Measurements from ENCODE around the gene SHH. TPM values are rescaled to one million over a fixed set of nuclear protein-coding genes. Genes with fewer than 3 reads are reported as not detected.

SHH gene
- total RNA-seq, 8 experiments from 2014 or later: under 0.01 to 28.2 (median 0.14) TPM; not detected in 2

GRCh38 chr7:155762036-155762435 lies 50.2 kb downstream of the SHH start:
- no peak overlapping the region for H3K27ac ChIP-seq
- H3K4me3 ChIP-seq: no peak overlapping the region
- ATAC-seq (replicated peaks in 6 of 8): peak in 1 of 8 experiments; percentile 12
- 67 to 93% (median 85%) methylated on average over 1 to 4 of the region's 4 CpGs; no CpG with 5 or more reads in 4 of the 10 experiments for WGBS, 10 experiments
- no peaks in the 10 kb centered on the region for H3K4me1 ChIP-seq (replicated peaks in 1 of 2)
- in situ Hi-C loops (cut with MboI; ENCODE audit: low pct_unique_long_range_greater_than_20kb in 2 of 9, low sequenced_read_pairs in 9 of 9, unreplicated experiment in 9 of 9): loop anchor here in 3 of 9 experiments (10.0 to 25.0 kb wide), 4 partner anchors 167 to 825 kb away; no protein-coding TSS in a partner anchor

- in situ Hi-C loops (cut with MboI; ENCODE audit: low pct_unique_long_range_greater_than_20kb in 2 of 9, low sequenced_read_pairs in 9 of 9, unreplicated experiment in 9 of 9): loop anchor here in 3 of 9 experiments (10.0 to 25.0 kb wide), 4 partner anchors 166 to 824 kb away; no protein-coding TSS in a partner anchor
- ATAC-seq (replicated peaks in 6 of 8): no peak
- H3K4me1 ChIP-seq (replicated peaks in 1 of 2): no peaks in the 10 kb centered on the region
- no peak overlapping the region for H3K4me3 ChIP-seq
- 87 to 100% (median 97%) methylated on average over 2 to 5 of the region's 5 CpGs for WGBS, 10 experiments
- H3K27ac ChIP-seq: no peak overlapping the region
These were observed 51.1 kb downstream of the SHH start for GRCh38 chr7:155761162-155761561.

- no peak overlapping the region for H3K4me3 ChIP-seq
- ATAC-seq (replicated peaks in 6 of 8): no peak
- H3K4me1 ChIP-seq (replicated peaks in 1 of 2): no peaks in the 10 kb centered on the region
- in situ Hi-C loops (cut with MboI; ENCODE audit: low pct_unique_long_range_greater_than_20kb in 2 of 9, low sequenced_read_pairs in 9 of 9, unreplicated experiment in 9 of 9): loop anchor here in 3 of 9 experiments (10.0 to 25.0 kb wide), 4 partner anchors 165 to 823 kb away; no protein-coding TSS in a partner anchor
- WGBS, 10 experiments: 93 to 100% (median 99%) methylated on average over 1 to 9 of the region's 9 CpGs
- no peak overlapping the region for H3K27ac ChIP-seq
These were observed 52.4 kb downstream of the SHH start for GRCh38 chr7:155759740-155760430.

- Histone ChIP-seq H3K27ac (no peak overlapping the region), H3K4me3 (no peak overlapping the region), H3K4me1 (replicated peaks in 1 of 2) (no peaks in the 10 kb centered on the region)
- in situ Hi-C loops (cut with MboI; ENCODE audit: low pct_unique_long_range_greater_than_20kb in 2 of 9, low sequenced_read_pairs in 9 of 9, unreplicated experiment in 9 of 9): loop anchor here in 3 of 9 experiments (25.0 kb wide), 3 partner anchors 346 to 821 kb away; no protein-coding TSS in a partner anchor
- 53 to 100% (median 85%) methylated on average over 2 to 5 of the region's 10 CpGs; no CpG with 5 or more reads in 1 of the 10 experiments for WGBS, 10 experiments
- ATAC-seq (replicated peaks in 6 of 8): no peak
These were observed 53.9 kb downstream of the SHH start for GRCh38 chr7:155758348-155758747.

DNA sequence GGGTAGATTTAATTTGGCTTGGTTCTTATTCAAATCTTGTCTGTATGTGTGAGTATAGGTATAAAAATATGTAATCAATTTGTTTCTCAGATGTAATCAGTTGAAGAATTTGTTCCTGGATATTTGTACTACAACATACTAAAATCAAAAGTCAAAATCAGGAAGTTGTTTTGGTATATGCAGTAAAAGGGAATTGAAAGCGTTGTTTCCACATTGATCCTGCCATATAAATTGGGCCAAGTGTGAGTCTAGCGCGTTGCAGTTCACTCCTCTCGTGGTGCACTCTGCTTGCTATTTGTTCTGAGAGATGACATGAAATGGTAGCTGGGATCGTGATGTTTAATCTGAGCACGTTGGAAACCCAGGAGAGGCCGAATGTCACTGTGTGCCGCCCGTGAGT lies 55.9 kb downstream of the SHH start:
- Histone ChIP-seq H3K27ac (no peak overlapping the region), H3K4me1 (replicated peaks in 1 of 2) (no peaks in the 10 kb centered on the region), H3K4me3 (no peak overlapping the region)
- no peak for ATAC-seq (replicated peaks in 6 of 8)
- in situ Hi-C loops (cut with MboI; ENCODE audit: low pct_unique_long_range_greater_than_20kb in 2 of 9, low sequenced_read_pairs in 9 of 9, unreplicated experiment in 9 of 9): loop anchor here in 3 of 9 experiments (25.0 kb wide), 3 partner anchors 344 to 819 kb away; no protein-coding TSS in a partner anchor
- 80 to 100% (median 98%) methylated on average over 1 to 9 of the region's 9 CpGs for WGBS, 10 experiments

- no peaks in the 10 kb centered on the region for H3K4me1 ChIP-seq (replicated peaks in 1 of 2)
- no peak overlapping the region for H3K4me3 ChIP-seq
- in situ Hi-C loops (cut with MboI; ENCODE audit: low pct_unique_long_range_greater_than_20kb in 2 of 9, low sequenced_read_pairs in 9 of 9, unreplicated experiment in 9 of 9): loop anchor here in 3 of 9 experiments (25.0 kb wide), 3 partner anchors 343 to 818 kb away; no protein-coding TSS in a partner anchor
- no peak overlapping the region for H3K27ac ChIP-seq
- WGBS, 10 experiments: 88 to 100% (median 94%) methylated on average over 1 to 3 of the region's 3 CpGs
- no peak for ATAC-seq (replicated peaks in 6 of 8)
These were observed 57.2 kb downstream of the SHH start for GRCh38 chr7:155755026-155755425.

DNA sequence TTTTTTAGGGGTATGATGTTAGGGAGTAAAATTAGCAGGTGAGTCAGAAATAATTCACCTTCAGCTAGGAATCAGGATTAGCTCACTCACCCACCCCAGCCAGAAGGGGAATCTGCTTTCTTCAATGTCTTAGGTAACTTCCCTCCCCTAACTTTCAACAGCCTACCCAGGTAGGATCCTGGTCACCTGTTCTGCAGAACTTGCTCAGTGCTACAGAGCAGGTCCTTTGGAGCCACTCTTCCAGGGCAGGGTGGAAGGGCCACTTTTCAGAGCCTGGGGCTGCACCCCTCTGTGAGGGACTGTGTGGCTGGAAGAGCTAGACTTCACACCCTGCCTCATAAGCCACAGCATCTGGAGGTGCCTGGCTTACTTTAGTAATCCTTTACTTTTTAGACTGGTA lies 58.1 kb downstream of the SHH start:
- H3K4me3 ChIP-seq: no peak overlapping the region
- no peak overlapping the region for H3K27ac ChIP-seq
- in situ Hi-C loops (cut with MboI; ENCODE audit: low pct_unique_long_range_greater_than_20kb in 2 of 9, low sequenced_read_pairs in 9 of 9, unreplicated experiment in 9 of 9): loop anchor here in 3 of 9 experiments (25.0 kb wide), 3 partner anchors 342 to 817 kb away; no protein-coding TSS in a partner anchor
- ATAC-seq (replicated peaks in 6 of 8): peak in 1 of 8 experiments; percentile 60
- H3K4me1 ChIP-seq (replicated peaks in 1 of 2): no peaks in the 10 kb centered on the region

DNA sequence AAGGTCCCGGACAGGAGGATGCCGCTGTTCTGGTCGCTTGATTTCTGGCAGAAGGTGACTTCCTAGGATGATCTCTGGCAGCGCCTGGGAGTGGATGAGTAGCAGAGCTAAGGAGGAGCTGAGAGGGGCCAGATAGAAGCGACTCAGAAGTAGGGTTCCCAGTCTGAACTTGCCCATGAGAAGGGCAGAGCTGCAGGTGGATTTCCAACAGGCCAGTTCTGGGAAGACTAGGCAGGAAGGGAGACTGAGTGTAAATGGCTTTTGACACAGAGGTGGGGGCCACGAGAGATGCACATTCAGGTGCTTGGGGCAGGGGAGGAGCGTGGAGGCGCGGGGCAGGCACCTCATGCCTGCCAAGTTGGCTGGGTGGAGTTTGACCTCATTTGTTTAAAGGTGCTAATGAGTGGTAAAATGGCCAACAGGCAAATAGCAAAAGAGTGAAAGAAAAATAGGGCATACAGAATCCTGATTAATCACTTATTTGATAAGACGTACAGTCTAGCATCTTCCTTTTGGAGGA lies 58.8 kb downstream of the SHH start:
- H3K4me3 ChIP-seq: no peak overlapping the region
- WGBS, 10 experiments: 67 to 100% (median 88%) methylated on average over 1 to 4 of the region's 10 CpGs; no CpG with 5 or more reads in 3 of the 10 experiments
- ATAC-seq (replicated peaks in 6 of 8): peak in 3 of 8 experiments; percentile 29 to 51 (median 34)
- in situ Hi-C loops (cut with MboI; ENCODE audit: low pct_unique_long_range_greater_than_20kb in 2 of 9, low sequenced_read_pairs in 9 of 9, unreplicated experiment in 9 of 9): loop anchor here in 3 of 9 experiments (25.0 kb wide), 3 partner anchors 341 to 816 kb away; no protein-coding TSS in a partner anchor
- H3K4me1 ChIP-seq (replicated peaks in 1 of 2): no peaks in the 10 kb centered on the region
- no peak overlapping the region for H3K27ac ChIP-seq

GRCh38 chr7:155752756-155753445 lies 59.4 kb downstream of the SHH start:
- Histone ChIP-seq H3K27ac (no peak overlapping the region), H3K4me3 (no peak overlapping the region), H3K4me1 (replicated peaks in 1 of 2) (no peaks in the 10 kb centered on the region)
- no peak for ATAC-seq (replicated peaks in 6 of 8)
- in situ Hi-C loops (cut with MboI; ENCODE audit: low pct_unique_long_range_greater_than_20kb in 2 of 9, low sequenced_read_pairs in 9 of 9, unreplicated experiment in 9 of 9): loop anchor here in 3 of 9 experiments (25.0 kb wide), 3 partner anchors 341 to 816 kb away; no protein-coding TSS in a partner anchor
- 65 to 100% (median 90%) methylated on average over 2 to 7 of the region's 9 CpGs; no CpG with 5 or more reads in 4 of the 10 experiments for WGBS, 10 experiments

DNA sequence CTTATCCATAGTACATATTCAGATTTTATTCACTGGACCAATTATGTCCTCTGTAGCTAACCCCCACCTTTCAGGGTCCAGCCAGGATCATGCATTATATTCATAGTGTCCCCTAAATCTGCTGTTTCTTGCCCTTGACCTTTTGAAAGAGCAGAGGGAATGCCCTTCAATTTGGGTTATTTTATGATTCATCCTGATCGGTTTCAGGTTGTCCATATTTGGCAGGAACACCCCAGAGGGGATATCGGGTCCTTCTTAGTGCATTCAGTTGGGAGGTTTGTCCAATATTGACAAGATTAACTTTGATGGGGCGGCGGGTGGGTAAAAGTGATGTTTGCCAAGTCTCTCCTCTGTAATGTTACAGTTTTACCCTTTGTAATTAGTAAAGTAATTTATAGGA lies 60.9 kb downstream of the SHH start:
- ATAC-seq (replicated peaks in 6 of 8): no peak
- H3K4me3 ChIP-seq: no peak overlapping the region
- WGBS, 10 experiments: 73 to 100% (median 94%) methylated on average over 2 to 4 of the region's 4 CpGs; no CpG with 5 or more reads in 3 of the 10 experiments
- in situ Hi-C loops (cut with MboI; ENCODE audit: low pct_unique_long_range_greater_than_20kb in 2 of 9, low sequenced_read_pairs in 9 of 9, unreplicated experiment in 9 of 9): loop anchor here in 3 of 9 experiments (25.0 kb wide), 3 partner anchors 339 to 814 kb away; no protein-coding TSS in a partner anchor
- no peak overlapping the region for H3K27ac ChIP-seq
- H3K4me1 ChIP-seq (replicated peaks in 1 of 2): no peaks in the 10 kb centered on the region

DNA sequence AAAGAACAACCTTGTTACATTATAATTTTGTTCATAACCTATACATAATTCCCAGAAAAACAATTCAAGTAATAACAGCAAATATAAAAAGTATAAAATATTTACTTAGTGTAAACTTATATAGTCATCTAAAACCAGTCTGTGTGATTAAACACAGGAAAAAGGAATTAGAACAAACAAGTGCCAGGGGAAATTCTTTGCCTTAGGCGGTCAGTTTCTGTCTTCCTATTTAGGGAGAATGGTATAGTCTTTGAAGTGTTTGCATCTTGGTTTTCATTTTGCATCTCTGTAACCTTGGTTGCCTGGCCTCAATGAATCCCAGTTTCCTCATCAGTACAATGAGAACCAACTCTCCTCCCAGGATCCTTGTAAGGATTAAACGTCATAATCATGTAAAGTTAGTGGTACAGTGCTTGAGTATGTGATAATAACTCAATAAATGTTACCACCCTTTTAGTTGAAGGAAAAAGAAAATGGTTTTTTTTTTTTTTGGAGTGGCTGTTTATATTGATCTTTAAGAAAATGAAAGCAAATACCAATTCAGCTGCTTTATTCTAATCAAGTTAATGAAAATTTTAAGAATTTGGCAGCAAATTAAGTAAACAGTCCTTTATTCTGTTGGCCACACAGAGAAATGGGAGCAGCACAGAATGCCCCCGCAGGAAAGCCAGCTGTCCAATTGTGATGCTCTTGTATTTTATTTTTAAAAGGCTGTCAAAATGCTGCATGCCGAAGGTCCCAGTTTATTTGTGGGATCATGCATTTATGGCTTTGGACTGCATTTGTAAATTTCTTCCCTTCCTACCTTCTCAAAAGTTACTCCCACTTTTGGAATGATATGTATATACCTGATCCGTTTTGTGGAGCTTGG lies 61.8 kb downstream of the SHH start:
- 42 to 100% (median 86%) methylated on average over 1 to 5 of the region's 5 CpGs for WGBS, 10 experiments
- Histone ChIP-seq H3K4me3 (no peak overlapping the region), H3K27ac (no peak overlapping the region), H3K4me1 (replicated peaks in 1 of 2) (no peaks in the 10 kb centered on the region)
- ATAC-seq (replicated peaks in 6 of 8): peak in 3 of 8 experiments; percentile 30 to 62 (median 38)
- in situ Hi-C loops (cut with MboI; ENCODE audit: low pct_unique_long_range_greater_than_20kb in 2 of 9, low sequenced_read_pairs in 9 of 9, unreplicated experiment in 9 of 9): loop anchor here in 3 of 9 experiments (25.0 kb wide), 3 partner anchors 338 to 813 kb away; no protein-coding TSS in a partner anchor
